ENCODE data around the gene ARID3C. TPM values are rescaled to one million over a fixed set of nuclear protein-coding genes. Genes with fewer than 3 reads are reported as not detected.

Gene ARID3C
- total RNA-seq, 2 experiments from 2014 or later = 0.25 to 0.34 TPM

DNA sequence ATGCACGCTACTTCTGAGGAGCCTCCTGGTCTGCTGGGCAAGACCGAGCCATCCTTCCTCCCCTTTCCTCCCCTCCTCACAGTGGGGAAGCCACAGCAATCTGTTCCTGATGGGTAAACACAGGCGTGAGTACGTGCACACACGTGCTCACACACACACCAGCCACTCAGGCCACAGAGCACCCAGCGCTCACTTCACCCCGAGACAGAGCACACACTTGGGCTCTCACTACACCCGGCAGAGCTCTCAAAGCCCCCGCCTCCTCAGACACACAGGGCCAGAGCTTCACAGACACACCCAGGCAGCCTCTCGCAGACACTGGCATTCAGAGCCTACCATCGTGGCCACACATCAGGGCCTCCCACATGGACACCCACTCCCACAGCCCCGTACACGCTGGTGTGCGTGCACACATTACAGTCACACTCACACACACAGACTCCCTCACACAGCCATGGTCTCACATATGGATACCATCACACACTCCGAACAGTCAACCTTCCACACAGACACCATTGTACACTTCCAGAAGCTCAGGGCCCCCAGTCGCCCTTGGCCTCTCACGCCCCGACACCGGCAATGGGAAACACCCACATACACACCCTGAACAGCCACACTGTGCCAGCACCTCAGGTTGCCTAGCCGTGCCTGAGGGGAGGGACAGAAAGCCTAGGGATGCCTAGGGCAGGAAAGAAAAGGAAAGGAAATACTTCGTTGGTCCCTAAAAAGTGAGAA is 52.8 kb downstream of the ARID3C start:
- TF ChIP-seq, protein P1, sequence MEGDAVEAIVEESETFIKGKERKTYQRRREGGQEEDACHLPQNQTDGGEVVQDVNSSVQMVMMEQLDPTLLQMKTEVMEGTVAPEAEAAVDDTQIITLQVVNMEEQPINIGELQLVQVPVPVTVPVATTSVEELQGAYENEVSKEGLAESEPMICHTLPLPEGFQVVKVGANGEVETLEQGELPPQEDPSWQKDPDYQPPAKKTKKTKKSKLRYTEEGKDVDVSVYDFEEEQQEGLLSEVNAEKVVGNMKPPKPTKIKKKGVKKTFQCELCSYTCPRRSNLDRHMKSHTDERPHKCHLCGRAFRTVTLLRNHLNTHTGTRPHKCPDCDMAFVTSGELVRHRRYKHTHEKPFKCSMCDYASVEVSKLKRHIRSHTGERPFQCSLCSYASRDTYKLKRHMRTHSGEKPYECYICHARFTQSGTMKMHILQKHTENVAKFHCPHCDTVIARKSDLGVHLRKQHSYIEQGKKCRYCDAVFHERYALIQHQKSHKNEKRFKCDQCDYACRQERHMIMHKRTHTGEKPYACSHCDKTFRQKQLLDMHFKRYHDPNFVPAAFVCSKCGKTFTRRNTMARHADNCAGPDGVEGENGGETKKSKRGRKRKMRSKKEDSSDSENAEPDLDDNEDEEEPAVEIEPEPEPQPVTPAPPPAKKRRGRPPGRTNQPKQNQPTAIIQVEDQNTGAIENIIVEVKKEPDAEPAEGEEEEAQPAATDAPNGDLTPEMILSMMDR (IDR thresholded peaks at IDR 0.05) = no peak
- no peak overlapping the region for H3K4me3 ChIP-seq (ENCODE audit: low read length)
- peaks cover 84% of the 10 kb centered on the region for H3K27me3 Mint-ChIP-seq
- H3K9me3 ChIP-seq (ENCODE audit: control insufficient read depth in 1 of 2, insufficient read depth in 1 of 2, low read length in 2 of 2) = peaks cover 0 to 15% of the 10 kb centered on the region in 2 experiments
- ATAC-seq (ENCODE audit: poor library complexity) (no peak), DNase-seq (no peak)
- no peaks in the 10 kb centered on the region for H3K36me3 Mint-ChIP-seq (ENCODE audit: low read depth)
- H3K27ac Mint-ChIP-seq = no peak overlapping the region
- H3K27ac ChIP-seq (ENCODE audit: low read depth in 1 of 2, low read length in 2 of 2) = no peak overlapping the region
- POLR2A ChIA-PET = no interaction called here
- H3K27me3 ChIP-seq (ENCODE audit: control insufficient read depth in 1 of 2, insufficient read depth in 2 of 2, low read length in 2 of 2) = peaks cover 44 to 54% of the 10 kb centered on the region in 2 experiments
- no peaks in the 10 kb centered on the region for H3K36me3 ChIP-seq (ENCODE audit: insufficient read depth, low read length)
- intact Hi-C loops (cut with DNase I, micrococcal nuclease) = no loop called here
- CTCF ChIA-PET = interaction anchor here (0.6 kb wide), 1 partner anchor 118 kb away, joined by 3 read pairs; no protein-coding TSS in a partner anchor
- no peaks in the 10 kb centered on the region for H3K9me3 Mint-ChIP-seq
- no peak overlapping the region for H3K4me3 Mint-ChIP-seq
- peaks cover 10% of the 10 kb centered on the region for H3K4me1 Mint-ChIP-seq (ENCODE audit: low read depth)
- peaks cover 13% of the 10 kb centered on the region for H3K4me1 ChIP-seq (ENCODE audit: insufficient read depth, low read length)

DNA sequence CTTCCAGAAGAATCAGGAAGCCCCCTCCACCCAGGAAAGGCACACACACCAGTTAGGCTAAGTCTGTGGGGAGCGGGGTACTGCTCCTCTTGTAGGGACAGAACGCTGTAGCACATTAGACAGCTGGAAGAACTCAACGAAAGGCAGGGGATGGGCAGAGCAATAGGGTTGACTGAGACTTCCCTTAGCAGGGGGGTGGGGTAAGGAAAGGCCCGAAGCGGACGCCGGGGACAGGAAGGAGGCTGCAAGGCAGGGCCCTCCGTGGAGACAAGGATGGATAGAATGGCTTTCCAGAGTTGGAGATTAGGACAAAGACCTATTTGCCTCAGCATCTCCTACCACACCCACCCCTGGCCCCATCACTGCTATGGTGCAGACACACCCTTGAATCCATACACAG is 53.6 kb downstream of the ARID3C start:
- TF ChIP-seq, protein P1 (IDR thresholded peaks at IDR 0.05) = no peak
- Histone ChIP-seq H3K9me3 (ENCODE audit: control insufficient read depth in 1 of 2, insufficient read depth in 1 of 2, low read length in 2 of 2) (peaks cover 0 to 15% of the 10 kb centered on the region in 2 experiments), H3K4me1 (ENCODE audit: insufficient read depth, low read length) (peaks cover 13% of the 10 kb centered on the region), H3K27ac (ENCODE audit: low read depth in 1 of 2, low read length in 2 of 2) (no peak overlapping the region), H3K36me3 (ENCODE audit: insufficient read depth, low read length) (no peaks in the 10 kb centered on the region), H3K4me3 (ENCODE audit: low read length) (no peak overlapping the region), H3K27me3 (ENCODE audit: control insufficient read depth in 1 of 2, insufficient read depth in 2 of 2, low read length in 2 of 2) (peaks cover 39 to 46% of the 10 kb centered on the region in 2 experiments)
- H3K4me1 Mint-ChIP-seq (ENCODE audit: low read depth) = peaks cover 10% of the 10 kb centered on the region
- ChIA-PET POLR2A (no interaction called here), CTCF (no interaction called here)
- H3K27me3 Mint-ChIP-seq = peaks cover 84% of the 10 kb centered on the region
- DNase-seq = no peak
- no peaks in the 10 kb centered on the region for H3K36me3 Mint-ChIP-seq (ENCODE audit: low read depth)
- H3K4me3 Mint-ChIP-seq = no peak overlapping the region
- H3K9me3 Mint-ChIP-seq = no peaks in the 10 kb centered on the region
- intact Hi-C loops (cut with DNase I, micrococcal nuclease) = no loop called here
- no peak overlapping the region for H3K27ac Mint-ChIP-seq
- ATAC-seq (ENCODE audit: poor library complexity) = no peak

DNA sequence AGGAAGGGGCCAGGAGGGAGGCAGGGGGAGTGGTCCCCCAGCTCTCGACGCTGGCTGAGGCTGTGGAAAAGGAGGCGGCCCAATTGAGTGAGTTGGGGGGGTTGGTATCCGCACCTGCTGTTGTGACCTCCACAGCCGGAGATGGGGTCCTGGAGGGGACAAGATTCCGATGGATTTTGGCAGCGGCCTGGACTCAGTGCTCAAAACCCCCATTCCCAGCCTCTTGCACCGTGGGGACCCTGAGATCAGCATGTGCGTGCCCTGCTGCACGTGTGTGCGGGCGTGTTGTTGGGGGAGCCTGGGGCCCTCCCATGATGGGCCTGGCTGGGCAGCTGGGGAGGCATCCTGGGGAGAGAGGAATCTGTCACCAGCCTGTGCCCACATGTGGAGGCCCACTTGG is 54.3 kb downstream of the ARID3C start:
- H3K4me3 ChIP-seq (ENCODE audit: low read length) = no peak overlapping the region

More for the DNA sequence above, 54.3 kb downstream of the ARID3C start:
- CTCF ChIA-PET = interaction anchor here (0.6 kb wide), 1 partner anchor 13 kb away, joined by 3 read pairs; no protein-coding TSS in a partner anchor
- ATAC-seq (ENCODE audit: poor library complexity) = no peak
- Mint-ChIP-seq H3K27me3 (peaks cover 83% of the 10 kb centered on the region), H3K4me1 (ENCODE audit: low read depth) (peaks cover 10% of the 10 kb centered on the region), H3K4me3 (no peak overlapping the region), H3K9me3 (no peaks in the 10 kb centered on the region), H3K27ac (no peak overlapping the region), H3K36me3 (ENCODE audit: low read depth) (no peaks in the 10 kb centered on the region)
- Histone ChIP-seq H3K36me3 (ENCODE audit: insufficient read depth, low read length) (no peaks in the 10 kb centered on the region), H3K27ac (ENCODE audit: low read depth in 1 of 2, low read length in 2 of 2) (no peak overlapping the region), H3K27me3 (ENCODE audit: control insufficient read depth in 1 of 2, insufficient read depth in 2 of 2, low read length in 2 of 2) (peaks cover 33 to 40% of the 10 kb centered on the region in 2 experiments), H3K4me1 (ENCODE audit: insufficient read depth, low read length) (peaks cover 13% of the 10 kb centered on the region), H3K9me3 (ENCODE audit: control insufficient read depth in 1 of 2, insufficient read depth in 1 of 2, low read length in 2 of 2) (peaks cover 0 to 15% of the 10 kb centered on the region in 2 experiments)
- intact Hi-C loops (cut with DNase I, micrococcal nuclease) = no loop called here
- TF ChIP-seq, protein P1 (IDR thresholded peaks at IDR 0.05) = no peak
- DNase-seq = no peak
- POLR2A ChIA-PET = no interaction called here

Measured in CD4-positive, alpha-beta T cell (primary cell).